ENCODE data around the gene CENPX. TPM values are rescaled to one million over a fixed set of nuclear protein-coding genes. Genes with fewer than 3 reads are reported as not detected.

CENPX gene
- total RNA-seq, 4 donors from 2014 or later, result 46.0 to 74.0 (median 57.5) TPM

GRCh38 chr17:82006468-82007227, 16.0 kb downstream of the CENPX start:
- no peak for TF ChIP-seq CTCF (IDR thresholded peaks at IDR 0.05; ENCODE audit: low read depth)

GRCh38 chr17:82005701-82006348, 16.9 kb downstream of the CENPX start:
- no peak for TF ChIP-seq CTCF (IDR thresholded peaks at IDR 0.05; ENCODE audit: low read depth)

- TF ChIP-seq CTCF (IDR thresholded peaks at IDR 0.05; ENCODE audit: low read depth), result no peak
These were observed 17.9 kb downstream of the CENPX start for GRCh38 chr17:82004517-82005455.

GRCh38 chr17:82003411-82004381, 19.0 kb downstream of the CENPX start:
- TF ChIP-seq CTCF (IDR thresholded peaks at IDR 0.05; ENCODE audit: low read depth), result no peak

GRCh38 chr17:82001571-82002056, 21.1 kb downstream of the CENPX start:
- no peak for TF ChIP-seq CTCF (IDR thresholded peaks at IDR 0.05; ENCODE audit: low read depth)

- TF ChIP-seq CTCF (IDR thresholded peaks at IDR 0.05; ENCODE audit: low read depth), result no peak
These were observed 21.7 kb downstream of the CENPX start for GRCh38 chr17:82000803-82001570.
